ENCODE measurements around the gene ANKRD13D.

Gene ANKRD13D

GRCh38 chr11:67278135-67278938 lies 10.8 kb upstream of the ANKRD13D start:
- peaks cover 42% of the 10 kb centered on the region for H3K4me1 ChIP-seq (ENCODE audit: insufficient read depth, low read length)
- peak overlapping the region; percentile 13 for H3K9ac ChIP-seq (ENCODE audit: low read length)
- H3K36me3 ChIP-seq (ENCODE audit: insufficient read depth, low read length) = peaks cover 45% of the 10 kb centered on the region
- H3K27ac ChIP-seq (ENCODE audit: low read depth, low read length) = peak overlapping the region; percentile 93
- no peak overlapping the region for H3K4me3 ChIP-seq (ENCODE audit: low read depth in 1 of 2, low read length in 2 of 2)
- H3K9me3 ChIP-seq (ENCODE audit: low read length) = no peaks in the 10 kb centered on the region
- H3K27me3 ChIP-seq (ENCODE audit: control insufficient read depth in 1 of 2, insufficient read depth in 2 of 2, low read length in 2 of 2) = no peaks in the 10 kb centered on the region

- Histone ChIP-seq H3K9ac (ENCODE audit: low read length) (no peak overlapping the region), H3K36me3 (ENCODE audit: insufficient read depth, low read length) (peaks cover 53% of the 10 kb centered on the region), H3K27me3 (ENCODE audit: control insufficient read depth in 1 of 2, insufficient read depth in 2 of 2, low read length in 2 of 2) (no peaks in the 10 kb centered on the region), H3K27ac (ENCODE audit: low read depth, low read length) (peak overlapping the region; percentile 22), H3K9me3 (ENCODE audit: low read length) (no peaks in the 10 kb centered on the region), H3K4me3 (ENCODE audit: low read depth in 1 of 2, low read length in 2 of 2) (peak overlapping the region in 1 of 2 donors; percentile 23), H3K4me1 (ENCODE audit: insufficient read depth, low read length) (peaks cover 38% of the 10 kb centered on the region)
These were observed 10.0 kb upstream of the ANKRD13D start for GRCh38 chr11:67278939-67279588.

GRCh38 chr11:67279589-67280340 lies 9.3 kb upstream of the ANKRD13D start:
- no peak overlapping the region for H3K9ac ChIP-seq (ENCODE audit: low read length)
- H3K27me3 ChIP-seq (ENCODE audit: control insufficient read depth in 1 of 2, insufficient read depth in 2 of 2, low read length in 2 of 2) = no peaks in the 10 kb centered on the region
- no peak overlapping the region for H3K4me3 ChIP-seq (ENCODE audit: low read depth in 1 of 2, low read length in 2 of 2)
- no peaks in the 10 kb centered on the region for H3K9me3 ChIP-seq (ENCODE audit: low read length)
- H3K36me3 ChIP-seq (ENCODE audit: insufficient read depth, low read length) = peaks cover 60% of the 10 kb centered on the region
- no peak overlapping the region for H3K27ac ChIP-seq (ENCODE audit: low read depth, low read length)
- peaks cover 38% of the 10 kb centered on the region for H3K4me1 ChIP-seq (ENCODE audit: insufficient read depth, low read length)

GRCh38 chr11:67280341-67280787 lies 8.7 kb upstream of the ANKRD13D start:
- Histone ChIP-seq H3K9ac (ENCODE audit: low read length) (no peak overlapping the region), H3K9me3 (ENCODE audit: low read length) (no peaks in the 10 kb centered on the region), H3K36me3 (ENCODE audit: insufficient read depth, low read length) (peaks cover 65% of the 10 kb centered on the region), H3K27ac (ENCODE audit: low read depth, low read length) (no peak overlapping the region), H3K4me1 (ENCODE audit: insufficient read depth, low read length) (peaks cover 38% of the 10 kb centered on the region), H3K27me3 (ENCODE audit: control insufficient read depth in 1 of 2, insufficient read depth in 2 of 2, low read length in 2 of 2) (no peaks in the 10 kb centered on the region), H3K4me3 (ENCODE audit: low read depth in 1 of 2, low read length in 2 of 2) (no peak overlapping the region)

- Histone ChIP-seq H3K9me3 (ENCODE audit: low read length) (no peaks in the 10 kb centered on the region), H3K36me3 (ENCODE audit: insufficient read depth, low read length) (peaks cover 71% of the 10 kb centered on the region), H3K9ac (ENCODE audit: low read length) (no peak overlapping the region), H3K27me3 (ENCODE audit: control insufficient read depth in 1 of 2, insufficient read depth in 2 of 2, low read length in 2 of 2) (no peaks in the 10 kb centered on the region), H3K4me1 (ENCODE audit: insufficient read depth, low read length) (peaks cover 32% of the 10 kb centered on the region), H3K4me3 (ENCODE audit: low read depth in 1 of 2, low read length in 2 of 2) (no peak overlapping the region), H3K27ac (ENCODE audit: low read depth, low read length) (no peak overlapping the region)
These were observed 8.1 kb upstream of the ANKRD13D start for GRCh38 chr11:67280788-67281551.

- no peak overlapping the region for H3K4me3 ChIP-seq (ENCODE audit: low read depth in 1 of 2, low read length in 2 of 2)
- H3K27me3 ChIP-seq (ENCODE audit: control insufficient read depth in 1 of 2, insufficient read depth in 2 of 2, low read length in 2 of 2) = no peaks in the 10 kb centered on the region
- peaks cover 25% of the 10 kb centered on the region for H3K4me1 ChIP-seq (ENCODE audit: insufficient read depth, low read length)
- H3K9ac ChIP-seq (ENCODE audit: low read length) = no peak overlapping the region
- H3K27ac ChIP-seq (ENCODE audit: low read depth, low read length) = no peak overlapping the region
- H3K36me3 ChIP-seq (ENCODE audit: insufficient read depth, low read length) = peaks cover 73% of the 10 kb centered on the region
- no peaks in the 10 kb centered on the region for H3K9me3 ChIP-seq (ENCODE audit: low read length)
These were observed 7.5 kb upstream of the ANKRD13D start for GRCh38 chr11:67281552-67282150.

GRCh38 chr11:67282155-67282875 lies 6.8 kb upstream of the ANKRD13D start:
- Histone ChIP-seq H3K9ac (ENCODE audit: low read length) (no peak overlapping the region), H3K9me3 (ENCODE audit: low read length) (no peaks in the 10 kb centered on the region), H3K4me1 (ENCODE audit: insufficient read depth, low read length) (peaks cover 22% of the 10 kb centered on the region), H3K27ac (ENCODE audit: low read depth, low read length) (no peak overlapping the region), H3K4me3 (ENCODE audit: low read depth in 1 of 2, low read length in 2 of 2) (no peak overlapping the region), H3K36me3 (ENCODE audit: insufficient read depth, low read length) (peaks cover 78% of the 10 kb centered on the region), H3K27me3 (ENCODE audit: control insufficient read depth in 1 of 2, insufficient read depth in 2 of 2, low read length in 2 of 2) (no peaks in the 10 kb centered on the region)

- Histone ChIP-seq H3K27me3 (ENCODE audit: control insufficient read depth in 1 of 2, insufficient read depth in 2 of 2, low read length in 2 of 2) (no peaks in the 10 kb centered on the region), H3K4me1 (ENCODE audit: insufficient read depth, low read length) (peaks cover 23% of the 10 kb centered on the region), H3K9ac (ENCODE audit: low read length) (no peak overlapping the region), H3K36me3 (ENCODE audit: insufficient read depth, low read length) (peaks cover 78% of the 10 kb centered on the region), H3K4me3 (ENCODE audit: low read depth in 1 of 2, low read length in 2 of 2) (no peak overlapping the region), H3K9me3 (ENCODE audit: low read length) (no peaks in the 10 kb centered on the region), H3K27ac (ENCODE audit: low read depth, low read length) (no peak overlapping the region)
These were observed 6.2 kb upstream of the ANKRD13D start for GRCh38 chr11:67282876-67283371.

GRCh38 chr11:67283481-67283963 lies 5.6 kb upstream of the ANKRD13D start:
- no peak overlapping the region for H3K4me3 ChIP-seq (ENCODE audit: low read depth in 1 of 2, low read length in 2 of 2)
- no peak overlapping the region for H3K9ac ChIP-seq (ENCODE audit: low read length)
- H3K27me3 ChIP-seq (ENCODE audit: control insufficient read depth in 1 of 2, insufficient read depth in 2 of 2, low read length in 2 of 2) = no peaks in the 10 kb centered on the region
- H3K9me3 ChIP-seq (ENCODE audit: low read length) = no peaks in the 10 kb centered on the region
- H3K4me1 ChIP-seq (ENCODE audit: insufficient read depth, low read length) = peaks cover 23% of the 10 kb centered on the region
- H3K36me3 ChIP-seq (ENCODE audit: insufficient read depth, low read length) = peaks cover 78% of the 10 kb centered on the region
- peak overlapping the region; percentile 2 for H3K27ac ChIP-seq (ENCODE audit: low read depth, low read length)
